ENCODE measurements around the gene GPATCH4.

GPATCH4 gene

GRCh38 chr1:156646738-156647211, 45.5 kb upstream of the GPATCH4 start:
- H4K91ac ChIP-seq (ENCODE audit: low read depth, low read length): no peak overlapping the region
- H2AK5ac ChIP-seq (ENCODE audit: low read length): no peak overlapping the region
- H4K12ac ChIP-seq (ENCODE audit: low read depth, low read length): no peak overlapping the region
- H3K79me1 ChIP-seq (ENCODE audit: low read length): no peaks in the 10 kb centered on the region
- peaks cover 50% of the 10 kb centered on the region for H3K27me3 ChIP-seq (ENCODE audit: insufficient read depth, low read length)
- no peak overlapping the region for H4K8ac ChIP-seq (ENCODE audit: low read depth, low read length)
- no peak overlapping the region for H3K4me2 ChIP-seq (ENCODE audit: low read length)
- H3K36me3 ChIP-seq (ENCODE audit: control insufficient read depth in 1 of 2, insufficient read depth in 2 of 2, low read length in 2 of 2): no peaks in the 10 kb centered on the region
- H2BK12ac ChIP-seq (ENCODE audit: low read length): no peak overlapping the region
- no peak overlapping the region for H3K9ac ChIP-seq (ENCODE audit: low read length)
- no peak overlapping the region for H3K4me3 ChIP-seq (ENCODE audit: low read depth, low read length)
- no peak overlapping the region for H2BK5ac ChIP-seq (ENCODE audit: low read depth, low read length, poor library complexity)
- no CpG with 5 or more reads among the region's 51 CpGs for WGBS (ENCODE audit: extremely low coverage, insufficient coverage, insufficient read length)
- H3K9me3 ChIP-seq (ENCODE audit: insufficient read depth, low read depth, low read length): peaks cover 13% of the 10 kb centered on the region
- DNase-seq: no peak
- H2AFZ ChIP-seq (ENCODE audit: insufficient read depth, low read length, poor library complexity): no peak overlapping the region
- no peak overlapping the region for H3K4ac ChIP-seq (ENCODE audit: low read depth, low read length)
- H3K79me2 ChIP-seq (ENCODE audit: control insufficient read depth, insufficient read depth, low read length, poor library complexity): no peaks in the 10 kb centered on the region
- H3K4me1 ChIP-seq (ENCODE audit: control insufficient read depth in 1 of 2, insufficient read depth in 2 of 2, low read length in 2 of 2): peaks cover 5 to 7% of the 10 kb centered on the region in 2 experiments
- H3K27ac ChIP-seq (ENCODE audit: low read depth, low read length): no peak overlapping the region
- H2BK120ac ChIP-seq (ENCODE audit: insufficient read depth, low read length, poor library complexity): no peak overlapping the region
- no peak overlapping the region for H3K14ac ChIP-seq (ENCODE audit: low read length)
- no peak overlapping the region for H3K18ac ChIP-seq (ENCODE audit: low read length)
- no peak overlapping the region for H3K23ac ChIP-seq (ENCODE audit: low read length)

- DNase-seq: no peak
- peaks cover 61% of the 10 kb centered on the region for H3K27me3 ChIP-seq (ENCODE audit: insufficient read depth, low read length)
- no peak overlapping the region for H3K4ac ChIP-seq (ENCODE audit: low read depth, low read length)
- no peak overlapping the region for H4K12ac ChIP-seq (ENCODE audit: low read depth, low read length)
- no peak overlapping the region for H3K23ac ChIP-seq (ENCODE audit: low read length)
- H3K79me1 ChIP-seq (ENCODE audit: low read length): no peaks in the 10 kb centered on the region
- H3K36me3 ChIP-seq (ENCODE audit: control insufficient read depth in 1 of 2, insufficient read depth in 2 of 2, low read length in 2 of 2): no peaks in the 10 kb centered on the region
- H4K8ac ChIP-seq (ENCODE audit: low read depth, low read length): no peak overlapping the region
- no peak overlapping the region for H2BK120ac ChIP-seq (ENCODE audit: insufficient read depth, low read length, poor library complexity)
- peaks cover 15% of the 10 kb centered on the region for H3K9me3 ChIP-seq (ENCODE audit: insufficient read depth, low read depth, low read length)
- no peak overlapping the region for H3K14ac ChIP-seq (ENCODE audit: low read length)
- H2BK12ac ChIP-seq (ENCODE audit: low read length): no peak overlapping the region
- no peak overlapping the region for H3K18ac ChIP-seq (ENCODE audit: low read length)
- no CpG with 5 or more reads among the region's 1 CpG for WGBS (ENCODE audit: extremely low coverage, insufficient coverage, insufficient read length)
- peaks cover 5 to 7% of the 10 kb centered on the region in 2 experiments for H3K4me1 ChIP-seq (ENCODE audit: control insufficient read depth in 1 of 2, insufficient read depth in 2 of 2, low read length in 2 of 2)
- H4K91ac ChIP-seq (ENCODE audit: low read depth, low read length): no peak overlapping the region
- H3K4me2 ChIP-seq (ENCODE audit: low read length): no peak overlapping the region
- H3K9ac ChIP-seq (ENCODE audit: low read length): no peak overlapping the region
- no peak overlapping the region for H3K27ac ChIP-seq (ENCODE audit: low read depth, low read length)
- H2AFZ ChIP-seq (ENCODE audit: insufficient read depth, low read length, poor library complexity): no peak overlapping the region
- H2AK5ac ChIP-seq (ENCODE audit: low read length): no peak overlapping the region
- H2BK5ac ChIP-seq (ENCODE audit: low read depth, low read length, poor library complexity): no peak overlapping the region
- H3K79me2 ChIP-seq (ENCODE audit: control insufficient read depth, insufficient read depth, low read length, poor library complexity): no peaks in the 10 kb centered on the region
- no peak overlapping the region for H3K4me3 ChIP-seq (ENCODE audit: low read depth, low read length)
Measured at GRCh38 chr1:156645666-156646065, 44.4 kb upstream of the GPATCH4 start.

GRCh38 chr1:156645056-156645455, 43.8 kb upstream of the GPATCH4 start:
- no peak overlapping the region for H4K12ac ChIP-seq (ENCODE audit: low read depth, low read length)
- H4K91ac ChIP-seq (ENCODE audit: low read depth, low read length): no peak overlapping the region
- no peak overlapping the region for H3K18ac ChIP-seq (ENCODE audit: low read length)
- H3K27ac ChIP-seq (ENCODE audit: low read depth, low read length): no peak overlapping the region
- DNase-seq: no peak
- H3K9me3 ChIP-seq (ENCODE audit: insufficient read depth, low read depth, low read length): peaks cover 15% of the 10 kb centered on the region
- H3K36me3 ChIP-seq (ENCODE audit: control insufficient read depth in 1 of 2, insufficient read depth in 2 of 2, low read length in 2 of 2): no peaks in the 10 kb centered on the region
- no peak overlapping the region for H2AK5ac ChIP-seq (ENCODE audit: low read length)
- no peak overlapping the region for H3K23ac ChIP-seq (ENCODE audit: low read length)
- H3K79me1 ChIP-seq (ENCODE audit: low read length): no peaks in the 10 kb centered on the region
- H4K8ac ChIP-seq (ENCODE audit: low read depth, low read length): no peak overlapping the region
- no peak overlapping the region for H3K14ac ChIP-seq (ENCODE audit: low read length)
- no peak overlapping the region for H3K4ac ChIP-seq (ENCODE audit: low read depth, low read length)
- H3K4me2 ChIP-seq (ENCODE audit: low read length): no peak overlapping the region
- H3K27me3 ChIP-seq (ENCODE audit: insufficient read depth, low read length): peaks cover 62% of the 10 kb centered on the region
- H2BK5ac ChIP-seq (ENCODE audit: low read depth, low read length, poor library complexity): no peak overlapping the region
- H2BK120ac ChIP-seq (ENCODE audit: insufficient read depth, low read length, poor library complexity): no peak overlapping the region
- no peak overlapping the region for H3K4me3 ChIP-seq (ENCODE audit: low read depth, low read length)
- WGBS (ENCODE audit: extremely low coverage, insufficient coverage, insufficient read length): no CpG with 5 or more reads among the region's 3 CpGs
- no peaks in the 10 kb centered on the region for H3K79me2 ChIP-seq (ENCODE audit: control insufficient read depth, insufficient read depth, low read length, poor library complexity)
- H3K4me1 ChIP-seq (ENCODE audit: control insufficient read depth in 1 of 2, insufficient read depth in 2 of 2, low read length in 2 of 2): peaks cover 5 to 7% of the 10 kb centered on the region in 2 experiments
- no peak overlapping the region for H2BK12ac ChIP-seq (ENCODE audit: low read length)
- no peak overlapping the region for H2AFZ ChIP-seq (ENCODE audit: insufficient read depth, low read length, poor library complexity)
- no peak overlapping the region for H3K9ac ChIP-seq (ENCODE audit: low read length)

- Histone ChIP-seq H3K79me2 (ENCODE audit: control insufficient read depth, insufficient read depth, low read length, poor library complexity) (no peaks in the 10 kb centered on the region), H2AFZ (ENCODE audit: insufficient read depth, low read length, poor library complexity) (no peak overlapping the region), H3K4me3 (ENCODE audit: low read depth, low read length) (no peak overlapping the region), H3K9ac (ENCODE audit: low read length) (no peak overlapping the region), H4K91ac (ENCODE audit: low read depth, low read length) (no peak overlapping the region), H3K79me1 (ENCODE audit: low read length) (no peaks in the 10 kb centered on the region), H3K27me3 (ENCODE audit: insufficient read depth, low read length) (peaks cover 61% of the 10 kb centered on the region), H3K4me1 (ENCODE audit: control insufficient read depth in 1 of 2, insufficient read depth in 2 of 2, low read length in 2 of 2) (peaks cover 8 to 11% of the 10 kb centered on the region in 2 experiments), H4K12ac (ENCODE audit: low read depth, low read length) (no peak overlapping the region), H2BK120ac (ENCODE audit: insufficient read depth, low read length, poor library complexity) (no peak overlapping the region), H2AK5ac (ENCODE audit: low read length) (no peak overlapping the region), H3K9me3 (ENCODE audit: insufficient read depth, low read depth, low read length) (peaks cover 15% of the 10 kb centered on the region), H3K4ac (ENCODE audit: low read depth, low read length) (no peak overlapping the region), H3K23ac (ENCODE audit: low read length) (no peak overlapping the region), H4K8ac (ENCODE audit: low read depth, low read length) (no peak overlapping the region), H3K4me2 (ENCODE audit: low read length) (no peak overlapping the region), H3K18ac (ENCODE audit: low read length) (no peak overlapping the region), H3K27ac (ENCODE audit: low read depth, low read length) (no peak overlapping the region), H3K36me3 (ENCODE audit: control insufficient read depth in 1 of 2, insufficient read depth in 2 of 2, low read length in 2 of 2) (no peaks in the 10 kb centered on the region), H3K14ac (ENCODE audit: low read length) (no peak overlapping the region), H2BK12ac (ENCODE audit: low read length) (no peak overlapping the region), H2BK5ac (ENCODE audit: low read depth, low read length, poor library complexity) (no peak overlapping the region)
- no peak for DNase-seq
- no CpG with 5 or more reads among the region's 1 CpG for WGBS (ENCODE audit: extremely low coverage, insufficient coverage, insufficient read length)
Measured at GRCh38 chr1:156644640-156645039, 43.4 kb upstream of the GPATCH4 start.
